Stimulated activated CD4-positive, alpha-beta T cell treated with anti-CD3 and anti-CD28 coated beads, TNF-alpha, amount 100 ng/mL, for 24 hours (primary cell): ENCODE data around the gene SIPA1L3.
A peak's percentile ranks its signal among the peaks of the same experiment; 100 is the strongest.
"Not testable (repeated sequence)": the region's sequence is repeated elsewhere in the genome, so short reads cannot be mapped to it uniquely, and the experiment has no call there.

ENCODE experiments used
- DNase-seq, 3 experiments: peaks; one replicate each; pipeline ENCODE4 v3.0.0-alpha.2; 2020; ENCODE audit warnings: low read depth in 3 of 3

SIPA1L3 gene

DNA sequence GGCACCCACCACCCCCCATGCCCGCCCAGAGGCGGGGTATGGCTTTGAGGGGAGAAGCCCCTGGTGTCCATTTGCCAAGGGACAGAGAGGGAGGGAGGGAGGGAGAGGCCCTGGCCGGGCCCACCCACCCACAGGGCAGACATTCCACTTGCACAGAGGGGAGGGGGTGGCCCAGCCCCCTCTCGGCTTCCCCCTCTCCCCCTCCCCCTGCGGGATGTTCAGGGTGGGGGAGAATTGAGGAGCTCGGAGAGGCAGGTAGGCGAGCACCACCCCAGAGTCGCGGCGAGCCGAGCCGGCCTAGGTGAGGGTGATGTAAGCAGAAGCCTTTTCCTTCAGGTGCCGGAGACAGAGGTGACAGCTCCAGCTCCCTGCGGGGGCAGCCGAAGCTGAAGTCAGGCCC is 304.8 kb downstream of the SIPA1L3 start:
- DNase-seq: no peak

DNA sequence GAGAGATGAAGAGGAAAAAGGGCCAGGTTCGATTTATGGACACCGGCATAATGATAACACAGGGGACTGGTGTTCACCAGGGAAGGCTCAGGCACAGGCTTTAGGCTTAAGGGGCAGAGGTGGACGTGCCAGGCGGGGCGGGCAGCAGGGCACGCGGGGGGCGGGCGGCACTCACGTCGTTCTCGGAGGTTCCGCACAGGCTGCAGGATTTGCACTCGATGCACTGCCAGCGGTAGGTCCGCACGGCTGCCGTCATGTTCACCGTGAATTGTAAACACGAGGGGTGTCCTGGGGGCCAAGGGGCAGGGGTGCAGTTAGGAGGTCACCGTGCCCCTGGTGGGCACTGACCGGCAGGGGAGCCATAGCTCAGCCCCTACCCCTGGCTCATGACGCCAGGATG is 306.5 kb downstream of the SIPA1L3 start:
- DNase-seq: no peak

DNA sequence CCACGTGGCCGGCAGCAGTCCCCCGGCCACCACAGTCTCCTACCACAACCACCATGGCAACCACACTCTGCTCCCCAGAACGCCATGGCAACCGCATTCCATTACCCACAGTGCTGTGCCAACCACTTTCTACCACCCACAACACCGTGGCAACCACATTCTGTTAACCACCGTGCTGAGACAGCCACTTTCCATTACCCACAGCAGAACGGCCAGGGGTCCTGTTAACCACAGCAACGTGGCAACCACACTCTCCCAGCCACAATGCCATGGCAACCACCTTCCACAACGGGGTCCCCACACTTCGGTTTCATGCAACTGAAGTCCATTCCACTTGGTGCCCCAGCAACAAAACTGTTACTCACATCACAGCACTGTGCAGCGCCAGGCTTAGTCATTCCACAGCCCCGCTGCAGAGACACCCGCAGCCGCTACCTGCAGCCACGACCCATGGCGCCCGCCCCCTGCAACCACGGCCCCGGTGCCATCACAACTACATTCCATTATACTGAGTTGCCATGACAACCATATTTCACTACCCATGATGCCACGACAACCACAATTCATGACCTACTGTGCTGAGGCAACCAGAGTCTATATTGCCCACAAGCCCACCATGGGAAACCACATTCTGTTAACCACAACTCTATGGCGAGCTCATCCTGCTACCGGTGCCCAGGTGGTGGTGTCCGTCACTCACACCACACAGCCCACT is 307.1 kb downstream of the SIPA1L3 start:
- DNase-seq: peak in 2 of 3 experiments; percentile 30 to 67

DNA sequence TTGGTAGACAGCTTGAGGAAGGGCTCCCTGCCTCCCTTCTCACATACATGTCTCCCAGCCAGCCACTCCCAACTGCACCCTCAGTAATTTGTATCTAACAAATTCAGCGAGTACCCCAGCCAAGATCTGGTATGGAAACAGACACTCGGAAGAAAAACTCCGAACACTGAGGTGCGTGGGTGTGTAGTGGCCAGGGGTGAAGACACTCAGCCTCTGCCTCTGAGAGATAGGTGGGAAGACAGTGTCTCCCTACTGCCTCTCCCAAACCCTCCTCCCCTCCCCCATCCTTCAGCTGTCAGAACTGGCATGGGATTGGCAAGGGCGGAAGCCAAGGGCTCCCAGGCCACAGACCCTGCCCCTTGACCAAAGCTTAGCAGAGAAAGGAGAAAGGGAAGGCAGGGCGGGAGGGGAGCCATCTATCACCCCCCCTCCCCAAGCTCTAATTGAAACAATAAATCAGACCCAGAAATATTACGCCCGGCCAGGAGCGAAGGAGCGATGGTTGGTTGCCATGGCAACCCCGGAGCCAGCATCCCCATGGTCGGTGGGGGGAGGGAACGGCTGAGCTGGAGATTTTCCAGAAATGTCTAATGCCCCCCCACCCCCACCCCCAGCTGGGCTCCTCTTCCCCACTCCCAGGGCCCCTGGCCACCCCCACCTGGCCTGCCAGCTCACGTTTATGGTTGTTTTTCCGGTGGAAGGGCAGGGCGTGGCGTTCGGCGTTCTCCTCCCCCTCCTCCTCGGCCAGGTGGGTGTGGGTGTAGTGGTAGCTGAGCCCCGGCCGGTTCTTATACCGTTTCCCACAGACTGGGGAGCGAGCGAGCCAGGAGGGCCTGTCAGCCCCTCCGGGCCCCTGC is 310.0 kb downstream of the SIPA1L3 start:
- DNase-seq: no peak

DNA sequence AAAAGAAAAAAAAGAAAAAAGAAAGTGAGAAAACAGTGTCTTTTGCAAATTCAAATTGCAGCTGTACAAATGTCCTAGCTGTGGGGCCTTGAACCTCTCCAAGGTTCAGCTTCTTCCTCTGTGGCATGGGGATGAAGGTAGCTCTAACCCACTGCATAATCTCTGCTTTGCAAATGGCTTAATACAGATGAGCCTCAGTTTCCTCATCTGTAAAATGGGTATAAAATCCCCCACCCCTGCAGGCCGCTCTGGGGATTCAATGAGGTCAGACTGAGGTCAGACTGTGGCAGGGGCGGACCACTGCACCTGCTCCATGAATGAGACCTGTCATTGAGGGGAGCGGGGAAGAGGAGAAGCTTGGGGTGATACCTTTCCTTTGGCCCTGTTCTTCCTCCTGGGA is 311.2 kb downstream of the SIPA1L3 start:
- DNase-seq: no peak

DNA sequence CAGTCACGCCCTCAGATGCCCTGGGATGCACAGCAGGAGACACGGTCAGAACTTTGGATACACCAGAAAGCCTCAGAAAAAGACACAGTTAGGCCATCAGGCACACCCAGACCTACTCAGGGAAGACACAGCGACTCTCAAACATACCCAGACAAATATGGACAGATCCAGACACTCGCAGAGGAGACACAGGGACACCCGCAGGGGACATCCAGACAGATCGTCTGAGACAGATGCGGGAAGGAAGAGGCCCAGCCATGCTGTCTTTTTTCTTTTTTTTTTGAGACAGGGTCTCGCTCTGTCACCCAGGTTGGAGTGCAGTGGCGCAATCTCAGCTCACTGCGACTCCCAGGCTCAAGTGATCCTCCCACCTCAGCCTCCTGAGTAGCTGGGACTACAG is 312.2 kb downstream of the SIPA1L3 start:
- no peak for DNase-seq

DNA sequence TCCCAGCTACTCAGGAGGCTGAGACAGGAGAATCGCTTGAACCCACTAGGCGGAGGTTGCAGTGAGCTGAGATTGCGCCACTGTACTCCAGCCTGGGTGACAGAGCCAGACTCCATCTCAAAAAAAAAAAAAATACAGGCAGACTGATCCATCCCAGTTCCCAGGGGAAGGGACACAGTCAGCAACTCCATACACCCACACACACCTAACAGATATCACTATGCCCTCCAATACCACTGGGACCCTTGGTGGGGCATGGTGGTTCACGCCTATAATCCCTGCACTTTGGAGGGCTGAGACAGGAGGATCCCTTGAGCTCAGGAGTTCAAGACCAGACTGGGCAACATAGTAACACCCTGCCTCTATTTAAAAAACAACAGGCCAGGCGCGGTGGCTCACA is 314.4 kb downstream of the SIPA1L3 start:
- no peak for DNase-seq

DNA sequence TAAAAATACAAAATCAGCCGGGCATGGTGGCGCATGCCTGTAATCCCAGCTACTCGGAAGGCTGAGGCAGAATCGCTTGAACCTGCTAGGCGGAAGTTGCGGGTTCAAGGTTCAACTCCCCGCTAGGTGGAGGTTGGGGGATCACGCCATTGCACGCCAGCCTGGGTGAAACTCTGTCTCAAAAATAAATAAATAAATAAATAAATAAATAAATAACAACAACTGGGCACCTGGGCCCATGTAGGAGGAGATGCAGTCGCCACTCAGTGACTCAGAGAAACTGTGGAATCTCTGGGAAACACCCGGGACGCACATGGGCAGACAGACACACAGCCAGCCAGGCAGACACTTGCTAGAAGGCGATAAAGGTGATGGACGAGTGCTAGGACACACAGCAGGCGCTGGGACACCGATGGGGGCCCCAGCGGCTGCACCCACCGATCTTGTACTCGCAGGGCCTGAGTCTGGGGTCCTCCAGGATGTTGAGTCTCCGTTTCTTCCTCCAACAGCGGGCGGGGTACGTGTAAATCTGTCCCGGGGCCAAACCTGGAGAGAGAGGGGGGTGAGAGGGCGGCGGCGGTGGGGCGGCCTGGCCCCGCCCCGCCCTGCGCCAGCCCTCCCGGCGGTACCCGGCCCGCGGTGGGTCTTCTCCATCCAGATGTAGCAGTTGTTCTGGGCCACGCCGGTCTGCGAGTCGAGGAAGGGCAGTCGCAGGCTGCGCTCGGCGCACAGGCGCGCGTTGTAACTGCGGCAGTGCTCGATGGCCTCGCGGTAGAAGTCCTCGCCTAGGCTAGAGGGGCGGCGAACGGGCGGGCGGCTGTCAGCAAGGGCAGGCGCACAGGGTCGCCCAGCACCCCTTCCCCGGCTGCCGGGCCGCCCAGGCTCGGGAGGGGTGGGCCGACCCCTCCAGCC is 315.2 kb downstream of the SIPA1L3 start:
- DNase-seq: no peak

DNA sequence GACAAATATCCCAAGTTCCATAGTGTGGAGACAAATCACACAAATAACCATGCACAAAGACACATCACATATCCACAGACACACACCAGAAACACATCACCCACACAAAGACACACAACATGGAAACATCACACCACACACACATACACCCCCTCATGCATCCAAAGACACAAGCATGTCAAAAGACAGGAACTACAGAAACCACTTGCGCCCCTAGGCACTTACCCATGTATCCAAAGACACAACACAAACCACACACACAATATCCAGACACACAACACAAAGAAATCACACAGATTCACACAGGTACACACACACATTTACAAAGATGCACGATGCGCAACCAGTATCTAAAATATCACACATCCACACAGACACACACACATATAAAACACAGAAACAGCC is 316.1 kb downstream of the SIPA1L3 start:
- no peak for DNase-seq

DNA sequence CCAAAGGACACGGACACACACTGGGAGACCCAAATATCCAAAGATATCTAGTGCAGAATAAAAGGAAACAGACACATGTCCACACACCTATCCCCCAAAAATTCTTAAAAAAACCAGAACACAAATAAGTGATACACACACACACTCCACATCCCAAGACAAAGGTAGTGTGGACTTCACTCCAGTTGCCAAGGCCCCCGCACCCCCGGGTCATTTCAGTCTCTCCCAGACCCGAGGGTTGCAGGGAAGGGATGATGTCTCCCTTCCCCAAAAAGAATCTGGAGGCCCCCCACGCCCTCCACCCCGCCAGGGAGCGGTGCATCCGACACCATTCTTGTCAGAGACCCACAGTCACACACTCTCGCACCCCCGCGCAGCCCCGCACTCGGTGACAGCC is 316.6 kb downstream of the SIPA1L3 start:
- no peak for DNase-seq

DNA sequence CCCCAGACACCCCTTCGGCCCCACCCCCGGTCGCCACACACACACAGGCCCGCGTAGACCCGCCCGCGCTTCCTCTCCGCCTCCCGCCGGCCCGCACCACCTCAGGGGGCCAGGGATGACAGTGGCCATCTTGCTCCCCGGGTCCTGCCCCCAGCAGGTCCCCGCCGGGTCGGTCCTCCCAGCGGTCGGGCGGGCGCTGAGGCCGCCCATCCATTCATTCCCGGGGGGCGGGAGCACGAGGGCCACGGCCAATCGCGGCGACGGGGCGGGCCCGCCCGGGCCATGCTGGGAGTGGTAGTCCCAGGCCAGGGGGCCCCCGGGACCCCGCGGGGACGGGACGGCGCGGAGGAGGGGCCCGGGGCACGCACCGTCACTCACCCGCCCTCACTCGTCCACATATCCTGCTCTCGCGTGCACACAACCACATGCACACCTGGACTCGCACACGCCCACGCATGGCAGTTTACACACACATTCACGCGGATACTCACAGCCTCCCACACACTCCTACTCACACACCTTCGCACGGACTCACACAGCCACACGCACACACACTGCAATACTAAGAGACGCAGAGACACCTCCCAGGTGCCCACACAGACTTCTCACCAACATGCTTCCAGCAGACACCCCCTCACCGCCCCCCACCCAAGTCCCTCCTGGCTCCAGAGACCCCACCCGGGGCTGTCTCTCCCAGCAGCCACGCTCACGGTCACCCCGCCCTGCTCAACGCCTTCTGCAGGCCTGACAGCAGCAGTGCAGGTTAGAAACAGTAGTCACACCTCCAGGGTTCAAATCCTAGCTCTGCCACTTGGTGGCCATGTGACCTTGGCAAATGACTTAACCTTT is 317.2 kb downstream of the SIPA1L3 start, which contains the start of gene DPF1:
DPF1 (minus strand) TSS at position 209 of the 849 bp plus-strand sequence; CDS start at position 129, 80 bp downstream.
- DNase-seq: peak; percentile 9 to 61 (median 25)

DNA sequence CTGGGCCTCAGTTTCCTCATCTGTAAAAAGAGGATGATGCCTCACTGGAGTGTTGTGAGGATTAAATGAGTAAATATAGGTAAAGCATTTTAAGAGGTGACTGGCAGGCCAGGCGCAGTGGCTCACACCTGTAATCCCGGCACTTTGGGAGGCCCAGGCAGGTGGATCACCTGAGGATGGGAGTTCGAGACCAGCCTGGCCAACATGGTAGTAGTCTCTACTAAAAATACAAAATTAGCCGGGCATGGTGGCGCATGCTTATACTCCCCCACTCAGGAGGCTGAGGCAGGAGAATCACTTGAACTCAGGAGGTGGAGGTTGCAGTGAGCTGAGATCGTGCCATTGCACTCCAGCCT is 317.8 kb downstream of the SIPA1L3 start:
- not testable (repeated sequence) for DNase-seq

DNA sequence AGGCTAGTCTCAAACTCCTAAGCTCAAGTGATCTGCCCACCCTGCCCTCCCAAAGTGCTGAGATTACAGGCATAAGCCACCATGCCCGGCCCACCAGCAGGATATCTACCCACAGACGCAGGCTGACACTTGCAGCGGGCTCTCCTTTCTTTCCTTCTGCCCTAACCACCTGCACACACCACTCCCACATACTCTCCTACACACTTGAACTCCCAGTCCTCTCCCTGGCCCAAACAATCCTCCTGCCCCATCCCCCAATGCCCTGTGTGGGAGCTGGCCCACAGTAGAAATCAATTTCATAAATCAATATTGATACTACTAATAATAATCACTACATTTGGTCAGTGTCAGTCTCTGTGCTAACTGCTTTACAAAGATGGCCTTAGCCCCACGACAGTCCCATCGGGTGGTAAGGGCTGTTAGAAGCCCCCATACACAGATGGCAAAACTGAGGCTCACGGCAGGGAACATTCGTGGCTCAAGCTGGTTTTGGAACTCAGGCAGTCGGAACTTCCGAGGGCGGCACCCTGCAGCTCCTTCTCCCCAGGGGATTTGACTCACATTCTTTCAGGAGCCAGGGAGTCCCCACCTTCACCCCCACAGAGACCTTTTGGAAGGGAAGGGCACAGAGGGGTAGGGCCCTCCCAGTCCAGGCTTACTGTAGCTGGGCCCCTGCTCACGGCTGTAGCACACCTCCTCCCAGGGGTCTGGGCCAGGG is 320.4 kb downstream of the SIPA1L3 start:
- DNase-seq: no peak

DNA sequence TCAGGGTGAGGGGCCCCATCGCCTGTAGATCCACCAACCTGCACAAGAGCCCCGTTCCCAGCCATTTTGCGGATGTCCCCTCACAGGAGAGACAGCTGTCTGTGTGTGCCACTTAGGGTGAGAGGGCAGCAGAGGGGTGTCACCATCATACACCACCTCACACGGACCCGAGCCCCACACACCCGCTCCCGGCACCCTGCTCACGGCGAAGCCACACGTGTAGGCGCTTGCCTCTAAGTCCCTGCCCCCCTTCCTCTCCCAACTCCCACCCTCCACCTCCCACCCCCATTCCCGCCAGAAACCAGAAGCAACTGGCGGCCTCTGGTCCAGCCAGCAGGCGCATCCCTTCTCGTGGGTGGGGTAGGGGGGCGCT is 321.0 kb downstream of the SIPA1L3 start:
- no peak for DNase-seq

DNA sequence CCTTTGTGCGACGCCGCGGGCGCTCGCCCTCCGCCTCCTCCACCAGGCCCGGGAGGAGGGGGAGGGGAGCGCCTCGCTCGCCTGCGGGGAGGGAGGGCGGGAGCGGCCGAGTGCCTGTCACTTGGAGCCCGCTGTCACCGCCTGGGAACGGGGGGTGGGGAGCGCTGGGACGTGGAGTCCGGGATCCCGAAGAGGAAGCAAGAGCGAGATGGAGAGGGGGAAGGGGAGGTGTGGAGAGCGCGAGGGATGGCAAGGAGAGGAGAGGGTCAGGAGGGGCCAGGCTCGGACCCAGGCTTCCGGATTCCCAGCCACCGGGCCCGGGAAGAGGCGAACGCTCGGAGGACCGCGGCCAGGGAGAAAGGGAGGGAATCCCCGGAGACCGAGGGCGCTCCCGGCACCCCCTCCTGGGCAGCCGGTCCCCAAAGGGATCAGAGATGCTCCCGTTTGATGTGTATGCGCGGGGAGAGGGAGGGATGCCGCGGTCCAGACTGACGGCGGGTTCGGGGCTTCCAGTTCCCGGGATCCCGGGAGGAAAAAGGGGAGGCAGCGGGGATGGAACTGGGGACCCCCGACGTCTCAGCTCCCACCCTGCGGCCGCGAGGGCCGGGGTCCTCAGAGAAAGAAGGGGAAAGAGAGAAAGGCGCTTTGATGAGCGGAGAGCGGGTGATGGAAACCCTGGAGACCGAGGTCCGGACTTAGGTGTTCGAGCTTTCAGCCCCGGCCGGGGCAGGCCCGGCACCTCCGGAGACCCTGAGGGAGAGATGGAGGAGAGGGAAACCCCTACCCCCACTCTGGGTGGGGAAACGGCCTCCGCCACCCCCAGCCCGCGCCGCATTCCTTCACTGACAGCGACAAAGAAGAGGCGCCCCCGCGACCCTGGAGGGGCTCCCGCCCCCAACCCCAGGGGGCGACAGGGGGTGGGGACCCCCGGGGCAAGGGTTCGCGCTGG is 321.8 kb downstream of the SIPA1L3 start:
- DNase-seq: no peak

DNA sequence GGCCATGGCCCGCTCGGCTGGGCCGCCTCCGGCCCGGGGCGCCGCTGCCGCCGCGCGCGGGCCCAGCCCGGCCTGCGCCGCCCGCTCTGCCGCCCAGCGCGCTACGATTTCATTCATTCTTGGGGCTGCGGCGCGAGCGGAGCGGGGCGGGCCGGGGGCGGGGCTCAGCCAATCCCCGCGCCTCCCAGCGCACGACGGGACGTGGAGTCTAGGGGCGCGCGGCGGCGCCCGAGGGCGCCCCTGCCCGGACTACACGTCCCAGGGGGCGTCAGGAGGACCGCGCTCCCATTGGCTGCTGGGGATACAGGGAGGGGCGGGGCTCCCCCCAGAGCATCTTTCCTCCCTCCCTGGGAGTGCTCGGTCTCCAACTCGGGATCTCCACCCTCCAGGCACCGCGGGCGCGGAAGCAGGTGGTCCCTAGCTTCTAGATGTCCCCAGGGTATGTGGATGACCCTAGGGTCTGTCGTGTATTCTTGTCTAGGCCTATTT is 322.6 kb downstream of the SIPA1L3 start:
- DNase-seq: peak; percentile 34 to 78 (median 47)

DNA sequence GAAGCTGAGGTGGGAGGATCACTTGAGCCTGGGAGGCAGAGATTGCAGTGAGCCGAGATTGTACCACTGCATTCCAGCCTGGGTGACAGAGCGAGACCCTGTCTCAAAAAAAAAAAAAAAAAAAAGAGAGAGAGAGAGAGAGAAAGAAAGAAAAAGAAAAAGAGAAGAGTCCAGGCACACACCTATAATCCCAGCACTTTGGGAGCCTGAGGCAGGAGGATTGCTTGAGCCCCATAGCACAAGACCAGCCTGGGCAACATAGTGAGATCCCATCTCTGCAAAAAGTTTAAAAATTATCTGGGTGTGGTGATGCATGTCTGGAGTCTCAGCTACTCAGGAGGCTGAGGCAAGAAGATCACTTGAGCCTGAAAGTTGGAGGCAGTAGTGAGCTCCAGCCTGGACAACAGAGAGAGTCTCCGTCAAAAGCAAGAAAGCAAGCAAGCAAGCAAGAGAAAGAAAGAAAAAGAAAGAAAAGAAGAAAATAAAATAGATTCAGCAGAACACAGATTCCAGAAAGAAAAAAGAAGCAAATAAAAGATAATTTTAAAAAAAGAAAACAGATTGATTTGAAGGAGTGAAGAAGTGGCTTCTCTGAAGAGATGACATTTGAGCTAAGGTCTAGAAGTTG is 323.6 kb downstream of the SIPA1L3 start:
- not testable (repeated sequence) for DNase-seq

DNA sequence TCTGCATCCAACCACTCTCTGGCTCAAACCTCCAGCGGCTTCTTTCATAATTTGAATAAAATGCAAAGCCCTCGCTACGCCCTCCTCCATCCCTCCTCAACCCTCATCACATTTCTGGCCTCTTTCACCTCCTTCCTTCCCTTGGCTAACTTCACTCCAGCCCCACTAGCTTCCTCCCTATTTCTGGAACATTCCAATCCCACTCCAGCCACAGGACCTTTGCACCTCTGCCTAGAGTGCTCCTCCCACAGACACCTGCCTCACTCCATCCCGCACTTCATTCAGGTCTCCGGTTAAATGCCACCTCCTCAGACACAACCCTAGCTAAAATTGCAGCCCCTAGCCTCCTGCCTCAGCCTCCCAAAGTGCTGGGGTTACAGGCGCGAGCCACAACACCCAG is 324.9 kb downstream of the SIPA1L3 start:
- DNase-seq: no peak
